HAP-1 (cell line): ENCODE measurements around the gene PTPRN2.
A peak's percentile ranks its signal among the peaks of the same experiment; 100 is the strongest.
"Not testable (repeated sequence)": the region's sequence is repeated elsewhere in the genome, so short reads cannot be mapped to it uniquely, and the experiment has no call there.

ENCODE experiments used
- DNase-seq, 2 experiments: peaks; one replicate each; pipeline ENCODE4 v3.0.0-alpha.2; 2016 to 2020; ENCODE audit warnings: low spot score in 2 of 2
- H3K27me3 ChIP-seq: fragments of 250-450 bp; sonication (Bioruptor Pico); 2 replicates; pipeline ENCODE4 v1.5.1; 2020; ENCODE audit warnings: low read depth, mild to moderate bottlenecking, moderate library complexity
- H3K36me3 ChIP-seq: fragments of 250-450 bp; sonication (Bioruptor Pico); replicated peaks from 2 replicates; pipeline ENCODE4 v1.5.1; 2020; ENCODE audit warnings: mild to moderate bottlenecking
- H3K4me1 ChIP-seq: fragments of 250-450 bp; sonication (Bioruptor Pico); 2 replicates; pipeline ENCODE4 v1.5.1; 2020; ENCODE audit warnings: mild to moderate bottlenecking
- H3K4me3 ChIP-seq: fragments of 250-450 bp; sonication (Bioruptor Pico); 2 replicates; pipeline ENCODE4 v1.5.1; 2020; ENCODE audit warnings: mild to moderate bottlenecking, moderate library complexity
- H3K9me3 ChIP-seq: fragments of 250-450 bp; sonication (Bioruptor Pico); 2 replicates; pipeline ENCODE4 v1.5.1; 2020; ENCODE audit warnings: mild to moderate bottlenecking, moderate library complexity
- in situ Hi-C: fragments of 300-500 bp; cut with MboI; formaldehyde crosslinking; loops from 3 replicates; pipeline ENCODE4 v1.14.3; 2020; ENCODE audit warnings: low sequenced_read_pairs, inconsistent platforms, mixed read lengths

The PTPRN2 gene

GRCh38 chr7:157513162-157513621 is 1074.4 kb downstream of the PTPRN2 start:
- in situ Hi-C loops = no loop called here
- H3K9me3 ChIP-seq = no peaks in the 10 kb centered on the region
- H3K4me3 ChIP-seq = no peak overlapping the region
- H3K4me1 ChIP-seq = no peaks in the 10 kb centered on the region
- H3K27me3 ChIP-seq = no peaks in the 10 kb centered on the region
- no peak for DNase-seq
- H3K36me3 ChIP-seq = no peaks in the 10 kb centered on the region

DNA sequence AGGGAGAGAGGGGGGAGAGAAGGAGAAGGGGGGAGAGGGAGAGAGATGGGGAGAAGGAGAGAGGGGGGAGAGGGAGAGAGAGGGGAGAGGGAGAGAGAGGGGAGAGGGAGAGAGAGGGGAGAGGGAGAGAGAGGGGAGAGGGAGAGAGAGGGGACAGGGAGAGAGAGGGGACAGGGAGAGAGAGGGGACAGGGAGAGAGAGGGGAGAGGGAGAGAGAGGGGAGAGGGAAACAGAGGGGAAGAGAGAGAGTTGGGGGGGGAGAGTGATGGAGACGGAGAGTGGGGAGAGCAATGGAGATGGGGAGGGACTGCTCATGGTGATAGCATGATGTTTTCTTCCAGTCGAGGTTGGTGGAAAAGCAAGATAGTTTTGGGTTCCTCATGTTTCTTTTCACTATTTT is 1078.4 kb downstream of the PTPRN2 start:
- no peak overlapping the region for H3K4me3 ChIP-seq
- no peaks in the 10 kb centered on the region for H3K36me3 ChIP-seq
- no peak for DNase-seq
- in situ Hi-C loops = no loop called here
- no peaks in the 10 kb centered on the region for H3K27me3 ChIP-seq
- no peaks in the 10 kb centered on the region for H3K9me3 ChIP-seq
- H3K4me1 ChIP-seq = no peaks in the 10 kb centered on the region

GRCh38 chr7:157508477-157508881 is 1079.1 kb downstream of the PTPRN2 start:
- H3K36me3 ChIP-seq = no peaks in the 10 kb centered on the region
- no peaks in the 10 kb centered on the region for H3K27me3 ChIP-seq
- no peaks in the 10 kb centered on the region for H3K4me1 ChIP-seq
- no peak overlapping the region for H3K4me3 ChIP-seq
- H3K9me3 ChIP-seq = no peaks in the 10 kb centered on the region
- no peak for DNase-seq
- in situ Hi-C loops = no loop called here

GRCh38 chr7:157507987-157508386 is 1079.6 kb downstream of the PTPRN2 start:
- Histone ChIP-seq H3K4me1 (no peaks in the 10 kb centered on the region), H3K36me3 (no peaks in the 10 kb centered on the region), H3K27me3 (no peaks in the 10 kb centered on the region), H3K9me3 (no peaks in the 10 kb centered on the region), H3K4me3 (no peak overlapping the region)
- no peak for DNase-seq
- in situ Hi-C loops = no loop called here

DNA sequence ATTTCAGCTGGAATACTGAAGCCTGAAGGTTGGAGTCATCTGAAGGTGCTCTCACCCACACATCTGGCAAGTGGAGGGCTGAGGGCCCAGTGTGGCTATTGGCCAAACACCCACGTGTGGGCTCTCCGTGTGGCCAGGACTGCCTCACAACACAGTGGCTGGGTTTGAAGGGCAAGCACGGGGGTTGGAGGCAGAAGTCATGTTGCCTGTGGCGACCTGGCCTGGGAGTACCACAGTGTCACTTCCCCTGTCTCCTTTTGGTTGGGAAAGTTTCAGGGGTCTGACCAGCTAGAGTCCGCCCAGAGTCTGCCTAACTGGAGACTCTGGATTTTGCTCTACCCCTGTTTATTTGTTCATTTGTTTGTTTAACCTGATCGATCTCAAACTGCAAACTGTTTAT is 1081.4 kb downstream of the PTPRN2 start:
- H3K27me3 ChIP-seq = no peaks in the 10 kb centered on the region
- in situ Hi-C loops = no loop called here

GRCh38 chr7:157505646-157506045 is 1082.0 kb downstream of the PTPRN2 start:
- Histone ChIP-seq H3K9me3 (no peaks in the 10 kb centered on the region), H3K36me3 (no peaks in the 10 kb centered on the region), H3K4me3 (no peak overlapping the region), H3K27me3 (no peaks in the 10 kb centered on the region), H3K4me1 (no peaks in the 10 kb centered on the region)
- in situ Hi-C loops = no loop called here
- DNase-seq = no peak

More for the DNA sequence above, 1081.4 kb downstream of the PTPRN2 start:
- no peaks in the 10 kb centered on the region for H3K36me3 ChIP-seq
- H3K4me1 ChIP-seq = no peaks in the 10 kb centered on the region
- no peaks in the 10 kb centered on the region for H3K9me3 ChIP-seq
- DNase-seq = peak in 1 of 2 experiments; percentile 3
- H3K4me3 ChIP-seq = no peak overlapping the region

DNA sequence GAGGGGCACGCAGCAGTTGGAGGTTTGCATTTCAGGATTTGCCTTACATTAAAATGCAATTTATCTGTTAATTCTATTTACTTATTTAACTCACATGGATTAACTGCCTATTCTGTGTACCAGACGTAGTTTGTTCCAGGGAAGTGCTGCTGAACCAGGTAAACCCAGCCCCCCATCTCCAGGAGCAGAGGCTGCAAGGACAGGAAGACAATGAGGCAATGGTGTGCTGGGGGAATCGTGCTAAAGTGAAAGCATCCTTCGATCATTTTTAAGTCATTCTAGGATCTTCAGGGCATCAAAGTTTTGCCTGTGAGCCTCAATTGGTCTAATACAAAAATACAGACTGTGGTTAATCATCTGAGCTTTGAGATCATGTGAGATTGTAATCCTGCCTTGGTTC is 1084.4 kb downstream of the PTPRN2 start:
- no peak overlapping the region for H3K4me3 ChIP-seq
- in situ Hi-C loops = no loop called here
- H3K9me3 ChIP-seq = no peaks in the 10 kb centered on the region
- H3K4me1 ChIP-seq = no peaks in the 10 kb centered on the region
- no peaks in the 10 kb centered on the region for H3K27me3 ChIP-seq
- H3K36me3 ChIP-seq = no peaks in the 10 kb centered on the region
- no peak for DNase-seq

GRCh38 chr7:157502701-157503111 is 1084.9 kb downstream of the PTPRN2 start:
- in situ Hi-C loops = no loop called here
- DNase-seq = no peak
- no peaks in the 10 kb centered on the region for H3K36me3 ChIP-seq
- no peaks in the 10 kb centered on the region for H3K9me3 ChIP-seq
- no peak overlapping the region for H3K4me3 ChIP-seq
- no peaks in the 10 kb centered on the region for H3K27me3 ChIP-seq
- no peaks in the 10 kb centered on the region for H3K4me1 ChIP-seq

GRCh38 chr7:157501581-157501980 is 1086.0 kb downstream of the PTPRN2 start:
- in situ Hi-C loops = no loop called here
- no peaks in the 10 kb centered on the region for H3K36me3 ChIP-seq
- H3K9me3 ChIP-seq = no peaks in the 10 kb centered on the region
- no peak overlapping the region for H3K4me3 ChIP-seq
- H3K4me1 ChIP-seq = no peaks in the 10 kb centered on the region
- no peaks in the 10 kb centered on the region for H3K27me3 ChIP-seq
- no peak for DNase-seq

DNA sequence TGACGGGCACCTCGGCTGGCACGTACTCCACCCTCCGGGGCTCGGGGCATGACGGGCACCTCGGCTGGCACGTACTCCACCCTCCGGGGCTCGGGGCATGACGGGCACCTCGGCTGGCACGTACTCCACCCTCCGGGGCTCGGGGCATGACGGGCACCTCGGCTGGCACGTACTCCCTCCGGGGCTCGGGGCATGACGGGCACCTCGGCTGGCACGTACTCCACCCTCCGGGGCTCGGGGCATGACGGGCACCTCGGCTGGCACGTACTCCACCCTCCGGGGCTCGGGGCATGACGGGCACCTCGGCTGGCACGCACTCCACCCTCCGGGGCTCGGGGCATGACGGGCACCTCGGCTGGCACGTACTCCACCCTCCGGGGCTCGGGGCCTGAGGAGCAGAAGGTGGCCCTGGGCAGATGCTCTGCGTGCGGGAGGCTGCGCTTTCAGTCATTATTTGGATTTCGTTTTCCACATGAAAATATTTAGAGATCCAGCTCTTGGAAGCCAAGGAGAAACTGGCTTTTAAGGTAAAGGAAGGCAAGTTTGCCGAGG is 1086.6 kb downstream of the PTPRN2 start:
- H3K36me3 ChIP-seq, DNase-seq, in situ Hi-C loops, H3K4me3 ChIP-seq, H3K4me1 ChIP-seq, H3K27me3 ChIP-seq, H3K9me3 ChIP-seq: not testable (repeated sequence)

DNA sequence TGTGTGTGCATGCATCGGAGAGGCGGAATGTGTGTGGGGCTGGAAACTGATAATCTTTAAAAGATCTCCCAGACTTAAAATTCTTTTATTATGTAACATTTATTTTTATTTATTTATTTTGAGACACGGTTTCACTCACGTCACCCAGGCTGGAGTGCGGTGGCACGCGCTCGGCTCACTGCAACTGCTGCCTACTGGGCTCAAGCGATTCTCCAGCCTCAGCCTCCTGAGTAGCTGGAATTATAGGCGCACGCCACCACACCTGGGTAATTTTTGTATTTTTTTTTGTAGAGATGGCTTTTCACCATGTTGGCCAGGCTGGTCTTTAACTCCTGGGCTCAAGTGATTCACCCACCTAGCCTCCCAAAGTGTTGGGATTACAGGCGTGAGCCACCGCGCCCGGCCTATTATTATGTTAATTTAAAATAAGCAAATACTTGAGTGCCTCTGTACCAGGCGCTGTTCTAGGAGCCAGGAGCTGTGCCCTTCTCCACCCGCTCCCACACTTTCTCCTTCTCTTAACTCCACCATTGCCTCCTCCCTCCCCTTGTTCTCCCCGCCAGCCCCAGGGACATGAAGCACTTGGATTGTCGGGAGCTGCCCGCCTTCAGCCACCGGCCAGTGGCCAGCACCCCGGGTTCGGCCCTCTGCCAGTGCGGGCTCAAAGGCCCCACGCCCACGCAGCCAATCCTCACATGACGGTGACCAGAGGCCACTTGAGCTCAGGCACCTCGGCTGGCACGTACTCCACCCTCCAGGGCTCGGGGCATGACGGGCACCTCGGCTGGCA is 1087.3 kb downstream of the PTPRN2 start:
- Histone ChIP-seq H3K9me3 (no peaks in the 10 kb centered on the region), H3K4me1 (no peaks in the 10 kb centered on the region), H3K27me3 (no peaks in the 10 kb centered on the region), H3K36me3 (no peaks in the 10 kb centered on the region), H3K4me3 (no peak overlapping the region)
- in situ Hi-C loops = no loop called here
- DNase-seq = no peak

DNA sequence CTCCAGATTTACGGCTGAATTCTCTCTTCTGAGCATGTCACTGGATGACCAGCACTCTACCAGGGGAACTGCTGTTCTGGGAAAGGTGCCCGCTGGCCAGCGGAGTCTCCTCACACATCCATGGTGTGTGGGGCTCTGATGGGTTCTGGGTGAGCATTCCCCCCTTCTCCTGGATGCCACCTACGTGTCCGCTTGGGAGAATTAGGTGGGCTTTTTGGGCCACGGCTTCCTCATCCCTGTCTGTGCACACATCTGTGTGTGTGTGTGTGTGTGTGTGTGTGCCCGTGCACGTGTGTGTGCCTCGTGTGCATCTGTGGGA is 1087.8 kb downstream of the PTPRN2 start:
- Histone ChIP-seq H3K4me3 (no peak overlapping the region), H3K4me1 (no peaks in the 10 kb centered on the region), H3K27me3 (no peaks in the 10 kb centered on the region), H3K36me3 (no peaks in the 10 kb centered on the region), H3K9me3 (no peaks in the 10 kb centered on the region)
- peak in 1 of 2 experiments; percentile 1 for DNase-seq
- in situ Hi-C loops = no loop called here

GRCh38 chr7:157499121-157499834 is 1088.3 kb downstream of the PTPRN2 start:
- no peaks in the 10 kb centered on the region for H3K9me3 ChIP-seq
- no peaks in the 10 kb centered on the region for H3K27me3 ChIP-seq
- H3K4me1 ChIP-seq = no peaks in the 10 kb centered on the region
- in situ Hi-C loops = no loop called here
- no peaks in the 10 kb centered on the region for H3K36me3 ChIP-seq
- peak in 1 of 2 experiments; percentile 4 for DNase-seq
- H3K4me3 ChIP-seq = no peak overlapping the region

DNA sequence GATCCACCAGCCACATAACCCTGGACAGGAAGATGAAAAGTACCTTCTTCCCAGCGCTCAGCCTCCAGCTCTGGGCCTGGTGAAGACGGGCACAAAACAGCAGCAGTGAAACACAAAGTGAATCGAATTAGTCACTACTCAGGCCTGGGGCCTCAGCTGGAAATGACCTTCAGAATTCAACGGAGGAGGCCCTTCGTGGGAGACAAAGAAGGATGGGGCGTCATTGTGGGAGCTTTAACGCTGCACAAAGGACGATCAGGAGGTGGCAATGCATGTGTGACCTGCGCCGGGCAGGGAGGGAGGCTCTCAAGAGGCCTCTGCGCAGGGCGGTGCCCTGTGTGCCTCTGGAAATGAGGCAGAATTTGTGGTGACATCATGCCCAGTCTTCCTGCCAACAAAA is 1089.0 kb downstream of the PTPRN2 start:
- Histone ChIP-seq H3K27me3 (no peaks in the 10 kb centered on the region), H3K36me3 (no peaks in the 10 kb centered on the region), H3K4me1 (no peaks in the 10 kb centered on the region), H3K9me3 (no peaks in the 10 kb centered on the region), H3K4me3 (no peak overlapping the region)
- no peak for DNase-seq
- in situ Hi-C loops = no loop called here
